Epithelial cell of esophagus (primary cell): ENCODE measurements around the gene PHACTR1.

Experiments
- DNase-seq: peaks from one replicate; pipeline ENCODE4 v3.0.0; 2010; ENCODE audit warnings: low read depth
- H3K4me3 ChIP-seq: 2 replicates; pipeline ENCODE4 v1.5.1; 2011; ENCODE audit warnings: mild to moderate bottlenecking, low read length, control low read depth
- TF ChIP-seq, protein P1 (sequence below): IDR thresholded peaks from 2 replicates; pipeline ENCODE4 v1.5.1; 2011; ENCODE audit warnings: low read depth, mild to moderate bottlenecking, low read length, control low read depth, inconsistent platforms; ENCODE audit not compliant: insufficient read depth; ENCODE audit errors: missing control alignments

PHACTR1 gene

DNA sequence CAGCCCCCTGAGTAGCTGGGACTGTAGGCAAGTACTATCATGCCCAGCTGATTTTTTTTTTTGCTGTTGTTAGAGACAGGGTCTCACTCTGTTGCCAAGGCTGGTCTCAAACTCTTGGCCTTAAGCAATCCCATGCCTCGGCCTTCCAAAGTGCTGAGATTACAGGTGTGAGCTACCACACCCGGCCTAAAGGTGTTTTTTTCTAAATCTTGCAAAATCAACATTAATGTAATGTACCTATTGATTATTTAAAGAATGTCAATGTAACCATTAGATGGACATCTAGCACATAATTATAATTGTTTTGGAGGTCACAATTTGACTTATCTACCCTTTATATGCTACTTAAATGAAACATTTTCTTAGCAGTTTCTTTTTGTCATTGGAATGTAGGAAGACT lies 126.1 kb downstream of the PHACTR1 start:
- no peak for DNase-seq
- H3K4me3 ChIP-seq: no peak overlapping the region
- TF ChIP-seq, protein P1, sequence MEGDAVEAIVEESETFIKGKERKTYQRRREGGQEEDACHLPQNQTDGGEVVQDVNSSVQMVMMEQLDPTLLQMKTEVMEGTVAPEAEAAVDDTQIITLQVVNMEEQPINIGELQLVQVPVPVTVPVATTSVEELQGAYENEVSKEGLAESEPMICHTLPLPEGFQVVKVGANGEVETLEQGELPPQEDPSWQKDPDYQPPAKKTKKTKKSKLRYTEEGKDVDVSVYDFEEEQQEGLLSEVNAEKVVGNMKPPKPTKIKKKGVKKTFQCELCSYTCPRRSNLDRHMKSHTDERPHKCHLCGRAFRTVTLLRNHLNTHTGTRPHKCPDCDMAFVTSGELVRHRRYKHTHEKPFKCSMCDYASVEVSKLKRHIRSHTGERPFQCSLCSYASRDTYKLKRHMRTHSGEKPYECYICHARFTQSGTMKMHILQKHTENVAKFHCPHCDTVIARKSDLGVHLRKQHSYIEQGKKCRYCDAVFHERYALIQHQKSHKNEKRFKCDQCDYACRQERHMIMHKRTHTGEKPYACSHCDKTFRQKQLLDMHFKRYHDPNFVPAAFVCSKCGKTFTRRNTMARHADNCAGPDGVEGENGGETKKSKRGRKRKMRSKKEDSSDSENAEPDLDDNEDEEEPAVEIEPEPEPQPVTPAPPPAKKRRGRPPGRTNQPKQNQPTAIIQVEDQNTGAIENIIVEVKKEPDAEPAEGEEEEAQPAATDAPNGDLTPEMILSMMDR: no peak

DNA sequence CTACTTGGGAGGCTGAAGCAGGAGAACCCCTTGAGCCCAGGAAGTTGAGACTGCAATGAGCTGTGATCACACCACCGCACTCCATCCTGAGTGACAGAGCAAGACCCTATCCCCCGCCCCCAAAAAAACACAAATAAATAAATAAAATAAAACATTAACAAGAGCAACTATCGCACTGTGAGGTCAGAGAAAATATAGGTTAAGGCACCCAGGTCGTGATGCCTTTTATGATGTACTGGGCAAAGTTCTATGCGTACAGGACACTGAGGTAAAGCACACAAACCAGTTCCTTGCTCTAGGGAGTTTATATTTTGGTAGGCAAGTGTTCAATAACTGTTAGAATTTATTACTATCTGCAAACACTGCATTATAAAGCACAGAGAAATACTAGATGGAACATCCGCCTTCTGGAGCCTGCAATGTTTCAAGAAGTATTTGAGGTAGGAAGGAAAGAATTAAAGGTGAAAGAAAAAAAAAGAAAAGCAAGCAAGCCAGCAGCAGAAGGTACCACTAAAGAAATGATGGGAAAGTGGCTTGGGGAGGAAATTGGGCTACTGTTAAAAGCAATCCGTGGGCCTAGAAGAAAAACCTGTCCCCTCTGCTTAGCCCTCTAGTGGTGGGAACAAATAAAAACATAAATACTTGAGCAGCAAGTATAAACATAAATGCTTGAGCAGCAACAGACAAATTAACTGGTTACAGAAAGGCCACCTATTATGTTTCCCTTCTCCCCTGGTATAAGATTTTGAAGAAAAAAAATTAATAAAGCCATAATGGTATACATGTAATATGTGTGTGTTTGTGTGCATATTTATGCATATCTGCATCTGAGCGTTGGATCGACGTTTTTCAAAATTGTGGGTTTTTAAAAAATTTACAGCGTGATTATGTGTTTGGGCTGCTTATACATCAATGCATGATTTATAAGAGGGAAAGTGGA lies 128.0 kb downstream of the PHACTR1 start:
- TF ChIP-seq, protein P1: peak; percentile 57
- peak; percentile 38 for DNase-seq
- no peak overlapping the region for H3K4me3 ChIP-seq

DNA sequence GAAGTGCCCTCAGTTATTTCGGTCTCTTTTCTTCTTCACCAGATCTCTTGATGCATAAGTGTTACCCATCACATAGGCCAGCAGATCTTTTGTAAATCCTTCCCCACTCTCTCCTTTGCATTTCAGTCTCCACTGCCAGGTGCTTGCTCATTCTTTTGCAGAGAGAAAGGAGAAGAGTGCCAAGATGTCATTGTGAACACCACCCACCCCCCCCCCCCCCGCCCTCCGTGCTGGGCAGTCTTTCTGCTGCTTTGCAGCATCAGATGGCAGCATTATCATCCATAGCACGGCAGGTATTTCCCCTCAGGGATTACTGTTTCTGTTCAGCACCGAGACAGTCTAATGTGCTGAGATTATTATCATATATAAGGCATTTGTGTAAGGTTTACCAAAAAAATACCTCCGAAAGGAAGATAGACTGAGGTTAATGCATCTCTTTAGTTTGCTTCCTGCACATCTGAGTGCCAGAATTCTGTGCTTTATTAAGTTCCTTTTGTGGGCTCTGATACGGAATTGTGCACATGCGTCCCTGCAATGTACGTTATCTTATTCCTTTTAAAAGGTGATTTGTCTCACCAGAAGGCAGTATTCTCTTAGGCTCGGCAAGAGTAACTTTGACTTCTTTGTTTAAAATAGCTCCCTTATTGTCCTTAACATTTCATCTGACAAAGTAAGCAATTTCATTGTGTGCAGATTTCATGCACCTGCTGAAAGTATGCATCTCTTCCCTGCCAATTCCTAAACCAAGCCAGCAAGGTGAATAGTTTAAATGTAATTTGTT lies 128.8 kb downstream of the PHACTR1 start:
- TF ChIP-seq, protein P1: no peak
- no peak for DNase-seq
- no peak overlapping the region for H3K4me3 ChIP-seq

DNA sequence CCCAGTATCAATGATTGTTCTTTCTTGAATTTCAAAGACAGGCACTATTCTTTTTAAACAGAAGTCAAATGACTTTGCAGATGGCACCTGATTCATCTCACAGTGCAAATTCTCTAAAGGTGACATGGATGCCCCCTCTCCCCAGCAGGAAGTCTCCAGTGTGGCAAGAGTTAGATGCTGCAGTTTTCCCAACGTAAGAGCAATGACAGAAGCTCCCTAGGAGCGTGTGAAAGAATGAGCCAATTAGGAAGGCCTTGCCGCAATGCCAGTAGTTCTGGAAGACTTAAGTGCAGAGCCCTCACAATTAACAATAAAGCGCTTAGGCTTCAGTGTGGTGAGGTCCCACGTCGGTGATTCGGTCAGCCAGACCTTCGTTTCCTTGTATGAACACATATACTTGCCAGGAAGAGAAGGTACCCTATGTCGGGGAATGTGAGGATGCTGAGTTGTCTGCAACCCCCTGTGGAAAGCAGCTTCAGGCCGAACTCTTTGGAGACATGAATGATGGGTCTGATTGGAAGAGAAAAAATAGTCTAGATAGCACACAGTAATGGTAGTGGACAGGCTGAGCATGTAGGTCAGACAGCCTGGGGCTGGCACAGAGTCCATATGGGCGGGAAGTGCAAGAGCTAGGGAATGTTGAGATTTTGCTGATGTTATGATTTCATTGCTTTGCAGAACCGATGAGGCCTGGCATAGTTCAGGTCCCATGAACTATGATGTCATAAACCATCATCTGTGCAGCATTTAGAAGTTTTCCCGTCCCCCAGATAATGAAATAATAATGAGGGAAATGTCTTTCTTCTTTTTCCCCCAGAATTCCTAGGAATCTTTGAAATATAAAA lies 132.6 kb downstream of the PHACTR1 start:
- no peak overlapping the region for H3K4me3 ChIP-seq
- DNase-seq: no peak
- TF ChIP-seq, protein P1: no peak

DNA sequence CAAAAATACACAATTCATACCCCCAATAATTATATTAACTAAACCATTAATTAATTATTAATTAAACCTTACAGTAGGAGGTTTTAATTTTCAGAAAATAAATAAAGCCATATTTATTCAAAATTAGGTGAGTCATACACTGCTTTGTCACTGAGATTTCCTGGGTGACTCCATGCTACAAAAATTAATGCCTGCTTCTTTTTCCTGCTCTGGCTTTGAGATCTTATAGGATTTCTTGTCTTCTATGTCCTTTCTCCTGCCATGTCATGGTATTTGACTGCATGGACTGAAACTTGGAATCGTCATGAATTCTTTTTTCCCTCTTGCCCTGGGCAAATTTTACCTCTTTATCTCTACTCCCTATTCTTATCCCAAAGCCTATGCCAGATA lies 133.2 kb downstream of the PHACTR1 start:
- DNase-seq: peak; percentile 22
- no peak overlapping the region for H3K4me3 ChIP-seq
- TF ChIP-seq, protein P1: no peak

DNA sequence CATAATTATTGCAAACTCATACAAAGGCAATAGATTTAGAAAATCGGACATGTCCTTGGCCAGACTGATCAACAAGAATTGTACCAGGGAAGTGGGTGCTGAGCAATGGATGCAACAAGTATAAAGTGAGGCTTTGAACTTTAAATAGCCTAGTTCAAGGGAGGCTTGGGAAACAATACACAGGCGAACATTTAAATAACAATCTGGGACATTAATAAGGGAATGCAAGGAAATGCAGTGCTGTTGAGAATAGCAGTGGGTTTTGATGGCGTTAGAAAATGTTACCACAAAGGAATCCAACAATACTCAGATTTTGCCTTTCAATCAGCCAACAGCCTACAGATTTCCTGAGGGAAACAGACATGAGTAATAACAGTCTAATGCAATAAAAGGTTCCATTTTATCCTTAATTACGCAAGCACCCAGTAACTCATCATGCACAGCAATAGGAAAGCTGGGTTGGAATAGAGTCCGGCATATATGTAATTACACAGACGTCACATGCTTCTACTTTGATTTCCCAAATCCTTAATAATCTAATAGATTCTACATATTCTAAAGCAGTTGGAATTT lies 134.6 kb downstream of the PHACTR1 start:
- peak; percentile 53 for DNase-seq
- TF ChIP-seq, protein P1: no peak
- no peak overlapping the region for H3K4me3 ChIP-seq
